ENCODE results near the gene TMEM145.
A peak's percentile ranks its signal among the peaks of the same experiment; 100 is the strongest.

TMEM145 gene

DNA sequence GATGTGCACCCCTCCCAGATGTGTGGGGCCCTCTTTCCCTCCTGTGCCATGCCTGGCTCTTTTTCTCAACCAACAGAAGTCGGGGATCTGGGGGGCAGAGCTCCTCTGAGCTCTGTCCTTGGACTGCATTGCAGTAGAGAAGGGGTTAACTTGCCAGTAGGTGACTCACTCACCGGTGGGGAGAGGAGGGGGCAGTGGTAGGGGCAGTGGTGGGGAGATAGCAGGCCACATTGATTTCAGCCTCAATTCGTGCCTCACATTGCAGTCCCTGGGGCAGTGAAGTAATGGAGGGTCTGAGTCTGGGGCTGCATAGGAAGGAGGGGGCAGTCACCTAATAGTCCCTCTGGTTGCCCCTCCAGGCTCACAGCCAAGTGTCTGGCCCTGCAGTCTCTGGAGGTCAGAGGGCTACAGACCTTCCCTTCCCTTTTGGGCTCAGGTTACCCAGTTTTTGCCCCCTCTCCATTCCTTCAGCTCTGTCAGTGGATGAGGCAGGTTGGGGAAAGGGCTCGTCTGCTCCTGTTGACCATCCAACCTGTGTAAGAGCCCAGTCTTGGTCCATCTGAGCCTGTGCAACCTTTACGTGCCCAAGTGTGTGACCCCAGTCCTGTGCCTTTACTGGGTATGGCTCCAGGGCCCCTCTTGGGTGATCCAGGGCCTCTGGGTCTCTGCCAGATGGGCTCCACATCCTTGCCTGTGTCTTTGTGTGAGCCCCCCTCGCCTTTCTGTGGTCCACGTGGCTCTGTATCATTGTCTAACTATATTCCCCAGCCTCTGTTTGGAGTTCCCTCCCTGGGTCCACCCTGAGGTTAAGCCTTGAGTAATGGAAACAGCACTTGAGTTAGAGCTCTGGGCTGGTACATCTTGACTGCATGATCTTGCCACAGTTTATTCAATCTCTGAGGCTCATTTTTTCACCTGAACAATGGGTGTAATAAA lies 31.0 kb upstream of the TMEM145 start:
- Histone ChIP-seq H3K27me3 (ENCODE audit: low read depth) (no peaks in the 10 kb centered on the region), H3K9me3 (no peaks in the 10 kb centered on the region), H3K36me3 (replicated peaks) (peaks cover 4% of the 10 kb centered on the region), H3K4me1 (peaks cover 35% of the 10 kb centered on the region), H3K4me3 (peak overlapping the region; percentile 73)
- in situ Hi-C loops (cut with MboI; ENCODE audit: low sequenced_read_pairs): no loop called here
- DNase-seq (ENCODE audit: low spot score in 2 of 2): no peak

DNA sequence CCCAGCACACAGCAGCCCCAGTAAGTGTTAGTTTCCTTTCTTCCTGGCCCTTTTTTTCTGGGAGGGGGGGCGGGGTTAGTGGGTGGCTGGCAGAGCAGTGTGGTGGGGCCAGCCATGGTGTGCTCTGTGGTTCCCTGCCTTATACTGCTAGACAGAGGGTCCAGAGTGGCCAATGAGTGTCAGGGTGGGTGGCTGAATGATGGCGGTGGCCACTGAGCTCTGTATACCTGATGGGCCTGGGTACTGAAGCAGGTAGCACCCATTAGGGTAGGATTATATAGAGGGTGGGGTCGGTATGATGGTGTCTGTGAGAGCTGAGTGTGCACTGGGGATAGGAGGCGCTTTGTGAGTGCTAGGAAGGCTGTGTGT lies 30.3 kb upstream of the TMEM145 start:
- peaks cover 11% of the 10 kb centered on the region for H3K36me3 ChIP-seq (replicated peaks)
- H3K4me3 ChIP-seq: no peak overlapping the region; the same call in 1 of the 2 replicates
- no peak for DNase-seq (ENCODE audit: low spot score in 2 of 2)
- in situ Hi-C loops (cut with MboI; ENCODE audit: low sequenced_read_pairs): no loop called here
- peaks cover 35% of the 10 kb centered on the region for H3K4me1 ChIP-seq
- H3K27me3 ChIP-seq (ENCODE audit: low read depth): no peaks in the 10 kb centered on the region
- H3K9me3 ChIP-seq: no peaks in the 10 kb centered on the region

DNA sequence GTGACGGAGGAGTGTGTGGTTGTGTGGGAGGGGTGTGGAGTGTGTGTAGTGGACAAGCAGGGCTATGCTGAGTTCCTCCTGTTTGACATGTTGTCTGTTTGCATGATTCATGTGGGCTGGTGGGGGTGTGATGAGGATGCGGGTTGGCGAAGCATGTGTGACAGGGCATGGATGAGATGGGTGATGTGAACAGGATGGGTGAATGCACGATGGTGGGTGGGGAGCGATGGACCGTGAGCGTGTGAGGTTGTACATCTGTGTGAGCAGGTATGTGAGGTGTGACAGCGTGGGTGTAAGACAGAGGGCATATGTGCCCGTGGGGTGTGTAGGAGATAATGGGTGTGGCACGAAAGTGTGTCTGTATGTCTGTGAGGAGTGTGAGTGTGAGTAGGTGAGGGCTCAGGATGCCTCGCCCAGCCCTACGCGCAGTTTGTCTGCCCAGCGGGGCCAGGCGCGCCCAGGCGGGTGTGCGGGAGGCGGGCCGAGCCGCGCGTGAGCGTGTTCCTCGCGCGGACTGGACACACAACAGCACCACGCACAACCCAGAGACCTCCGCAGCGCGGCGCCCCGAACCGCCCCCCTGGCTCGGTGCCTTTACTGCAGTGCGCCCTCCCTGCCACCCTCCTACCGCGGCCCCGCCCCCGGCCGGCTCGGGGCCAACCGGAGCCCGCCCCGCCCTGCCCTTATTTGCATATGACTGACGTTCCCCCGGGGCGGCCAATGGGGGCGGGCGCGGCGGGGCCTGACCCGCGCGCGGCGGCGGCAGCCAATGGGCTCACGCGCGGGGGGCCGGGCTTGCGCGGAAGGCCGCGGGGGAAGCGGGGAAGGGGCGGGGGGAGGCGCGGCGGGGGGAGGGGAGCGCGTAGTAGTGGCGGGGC lies 29.7 kb upstream of the TMEM145 start:
- no peaks in the 10 kb centered on the region for H3K9me3 ChIP-seq
- in situ Hi-C loops (cut with MboI; ENCODE audit: low sequenced_read_pairs): no loop called here
- H3K27me3 ChIP-seq (ENCODE audit: low read depth): no peaks in the 10 kb centered on the region
- peaks cover 16% of the 10 kb centered on the region for H3K36me3 ChIP-seq (replicated peaks)
- DNase-seq (ENCODE audit: low spot score in 2 of 2): peak; percentile 84 to 95
- peaks cover 35% of the 10 kb centered on the region for H3K4me1 ChIP-seq
- peak overlapping the region; percentile 30 for H3K4me3 ChIP-seq

- Histone ChIP-seq H3K4me3 (no peak overlapping the region), H3K27me3 (ENCODE audit: low read depth) (no peaks in the 10 kb centered on the region), H3K4me1 (peaks cover 35% of the 10 kb centered on the region), H3K9me3 (no peaks in the 10 kb centered on the region), H3K36me3 (replicated peaks) (peaks cover 20% of the 10 kb centered on the region)
- in situ Hi-C loops (cut with MboI; ENCODE audit: low sequenced_read_pairs): no loop called here
- peak; percentile 67 to 88 for DNase-seq (ENCODE audit: low spot score in 2 of 2)
Measured at GRCh38 chr19:42284066-42284501, 29.0 kb upstream of the TMEM145 start.

DNA sequence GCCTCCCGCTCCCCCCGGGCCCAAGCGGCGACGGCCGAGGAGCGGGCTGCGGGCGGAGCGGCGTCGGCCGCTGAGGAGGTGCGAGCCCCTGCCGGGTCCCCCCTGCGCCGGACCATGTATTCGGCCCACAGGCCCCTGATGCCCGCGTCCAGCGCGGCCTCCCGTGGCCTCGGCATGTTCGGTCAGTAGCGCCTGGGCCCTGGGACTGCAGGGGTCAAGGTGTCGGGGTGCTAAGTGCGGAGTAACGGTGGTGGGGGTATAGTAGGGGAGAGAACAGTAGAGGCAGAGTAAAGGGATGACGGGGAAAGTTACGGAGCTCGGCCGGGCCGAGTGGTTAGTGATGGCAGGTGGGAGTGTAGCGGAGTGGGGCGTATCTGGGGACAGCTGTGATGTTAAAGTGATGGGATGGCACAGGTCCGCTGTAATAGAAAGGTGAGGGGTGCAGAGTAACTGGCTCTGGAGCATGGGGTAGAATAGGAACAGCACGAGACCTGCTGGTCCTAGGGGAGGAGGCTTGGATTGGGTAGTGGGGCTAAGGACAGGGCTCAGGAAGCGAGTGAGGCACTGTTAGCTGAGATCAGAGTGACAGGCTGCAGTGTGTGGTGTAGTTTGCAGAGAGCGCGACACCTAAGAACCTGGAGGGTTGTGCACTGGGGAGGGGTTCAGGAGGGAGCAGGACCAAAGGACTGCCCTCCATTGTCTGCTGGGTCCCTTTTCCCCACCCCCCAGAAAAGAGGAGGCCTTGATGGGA lies 28.3 kb upstream of the TMEM145 start:
- in situ Hi-C loops (cut with MboI; ENCODE audit: low sequenced_read_pairs): no loop called here
- Histone ChIP-seq H3K4me3 (peak overlapping the region; percentile 56), H3K9me3 (no peaks in the 10 kb centered on the region), H3K36me3 (replicated peaks) (peaks cover 26% of the 10 kb centered on the region), H3K27me3 (ENCODE audit: low read depth) (no peaks in the 10 kb centered on the region), H3K4me1 (peaks cover 33% of the 10 kb centered on the region)
- DNase-seq (ENCODE audit: low spot score in 2 of 2): peak in 1 of 2 experiments; percentile 43

DNA sequence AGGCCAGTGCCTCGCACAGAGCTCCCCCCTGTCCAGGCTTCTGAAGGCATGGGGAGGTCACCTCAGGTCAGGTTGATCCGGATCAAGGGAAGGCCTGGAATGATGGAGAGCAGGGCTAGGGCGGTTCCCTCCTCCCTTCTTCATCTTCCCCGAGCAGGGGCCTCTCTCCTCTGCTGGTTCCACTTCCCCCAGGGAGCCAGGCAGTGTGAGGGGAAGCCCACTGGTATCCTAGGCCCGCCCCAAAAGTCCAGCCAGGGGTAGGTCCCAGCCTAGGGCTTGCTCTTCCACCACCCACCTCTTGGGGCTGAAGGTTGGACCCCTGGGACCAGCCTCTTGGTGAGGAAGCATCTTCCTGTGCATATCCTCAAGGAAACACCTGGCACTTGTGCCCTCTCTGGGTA lies 27.6 kb upstream of the TMEM145 start:
- no peaks in the 10 kb centered on the region for H3K9me3 ChIP-seq
- in situ Hi-C loops (cut with MboI; ENCODE audit: low sequenced_read_pairs): no loop called here
- H3K27me3 ChIP-seq (ENCODE audit: low read depth): no peaks in the 10 kb centered on the region
- peaks cover 33% of the 10 kb centered on the region for H3K4me1 ChIP-seq
- peak overlapping the region; percentile 56 for H3K4me3 ChIP-seq
- H3K36me3 ChIP-seq (replicated peaks): peaks cover 34% of the 10 kb centered on the region
- DNase-seq (ENCODE audit: low spot score in 2 of 2): no peak

- DNase-seq (ENCODE audit: low spot score in 2 of 2): no peak
- peaks cover 38% of the 10 kb centered on the region for H3K36me3 ChIP-seq (replicated peaks)
- no peak overlapping the region; the same call in 1 of the 2 replicates for H3K4me3 ChIP-seq
- no peaks in the 10 kb centered on the region for H3K9me3 ChIP-seq
- H3K4me1 ChIP-seq: peaks cover 33% of the 10 kb centered on the region
- in situ Hi-C loops (cut with MboI; ENCODE audit: low sequenced_read_pairs): no loop called here
- H3K27me3 ChIP-seq (ENCODE audit: low read depth): no peaks in the 10 kb centered on the region
Measured at GRCh38 chr19:42285988-42286348, 27.1 kb upstream of the TMEM145 start.

DNA sequence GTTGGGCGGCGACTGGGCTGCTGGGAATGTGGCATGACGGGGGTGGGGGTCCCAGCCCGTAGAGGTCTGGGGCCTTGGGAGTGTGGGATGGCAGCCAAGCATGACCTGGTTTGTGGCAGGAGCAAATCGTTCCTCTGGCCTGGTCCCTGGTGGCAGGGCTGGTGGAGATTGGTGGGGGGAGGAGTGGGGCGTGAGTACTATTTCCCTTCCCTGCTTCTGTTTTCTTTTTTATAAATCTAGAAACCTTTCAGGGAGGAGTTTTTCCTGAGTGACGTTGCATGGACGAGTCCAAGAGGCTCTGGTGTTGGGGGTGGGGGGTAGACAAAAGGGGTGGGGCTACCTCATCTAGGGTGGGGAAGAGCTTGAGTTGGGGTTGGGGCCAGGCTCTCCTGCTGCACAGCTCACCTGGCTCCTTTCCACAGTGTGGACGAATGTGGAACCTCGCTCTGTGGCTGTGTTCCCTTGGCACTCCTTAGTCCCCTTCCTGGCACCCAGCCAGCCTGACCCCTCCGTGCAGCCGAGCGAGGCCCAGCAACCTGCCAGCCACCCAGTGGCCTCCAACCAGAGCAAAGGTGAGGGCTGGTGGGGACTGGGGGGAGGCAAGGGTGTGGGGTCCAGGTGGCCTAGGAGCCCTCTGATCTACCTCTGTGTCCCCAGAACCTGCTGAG lies 26.6 kb upstream of the TMEM145 start:
- Histone ChIP-seq H3K27me3 (ENCODE audit: low read depth) (no peaks in the 10 kb centered on the region), H3K4me3 (no peak overlapping the region), H3K9me3 (no peaks in the 10 kb centered on the region), H3K36me3 (replicated peaks) (peaks cover 44% of the 10 kb centered on the region), H3K4me1 (peaks cover 28% of the 10 kb centered on the region)
- in situ Hi-C loops (cut with MboI; ENCODE audit: low sequenced_read_pairs): no loop called here
- no peak for DNase-seq (ENCODE audit: low spot score in 2 of 2)

DNA sequence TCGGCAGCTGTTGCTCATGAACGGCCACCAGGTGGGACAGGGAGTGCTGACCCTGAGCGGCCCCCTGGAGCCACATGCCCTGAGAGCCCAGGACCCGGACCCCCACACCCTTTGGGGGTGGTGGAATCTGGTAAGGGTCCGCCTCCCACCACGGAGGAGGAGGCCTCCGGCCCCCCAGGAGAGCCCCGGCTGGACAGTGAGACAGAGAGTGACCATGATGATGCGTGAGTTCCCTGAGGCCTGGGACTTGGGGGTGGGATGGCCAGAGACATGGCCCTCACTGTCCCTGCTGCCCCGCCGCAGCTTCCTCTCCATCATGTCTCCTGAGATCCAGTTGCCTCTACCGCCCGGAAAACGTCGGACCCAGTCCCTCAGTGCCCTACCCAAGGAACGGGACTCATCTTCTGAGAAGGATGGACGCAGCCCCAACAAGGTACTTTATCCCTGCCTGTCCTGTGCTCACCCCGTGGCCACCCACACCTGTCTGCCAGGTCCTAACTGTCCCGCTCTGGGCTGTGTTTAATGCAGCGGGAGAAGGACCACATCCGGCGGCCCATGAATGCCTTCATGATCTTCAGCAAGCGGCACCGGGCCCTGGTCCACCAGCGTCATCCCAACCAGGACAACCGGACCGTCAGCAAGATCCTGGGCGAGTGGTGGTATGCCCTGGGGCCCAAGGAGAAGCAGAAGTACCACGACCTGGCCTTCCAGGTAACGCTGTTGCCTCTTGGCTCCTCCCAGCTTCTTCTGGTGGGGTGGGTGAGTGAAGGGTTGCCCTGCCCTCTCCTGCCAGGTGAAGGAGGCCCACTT lies 25.9 kb upstream of the TMEM145 start:
- Histone ChIP-seq H3K4me3 (no peak overlapping the region), H3K4me1 (peaks cover 21% of the 10 kb centered on the region), H3K9me3 (no peaks in the 10 kb centered on the region), H3K27me3 (ENCODE audit: low read depth) (no peaks in the 10 kb centered on the region), H3K36me3 (replicated peaks) (peaks cover 51% of the 10 kb centered on the region)
- in situ Hi-C loops (cut with MboI; ENCODE audit: low sequenced_read_pairs): no loop called here
- DNase-seq (ENCODE audit: low spot score in 2 of 2): no peak

DNA sequence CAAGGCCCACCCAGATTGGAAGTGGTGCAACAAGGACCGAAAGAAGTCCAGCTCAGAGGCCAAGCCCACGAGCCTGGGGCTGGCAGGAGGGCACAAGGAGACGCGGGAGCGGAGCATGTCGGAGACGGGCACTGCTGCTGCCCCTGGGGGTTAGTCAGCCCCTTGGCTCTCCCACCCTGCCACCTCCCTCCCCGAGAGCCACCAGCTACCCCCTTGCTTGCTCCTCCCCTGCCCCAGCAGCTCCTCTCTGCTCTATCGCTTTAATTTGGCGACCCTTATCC lies 25.3 kb upstream of the TMEM145 start:
- no peak overlapping the region for H3K4me3 ChIP-seq
- peaks cover 56% of the 10 kb centered on the region for H3K36me3 ChIP-seq (replicated peaks)
- DNase-seq (ENCODE audit: low spot score in 2 of 2): no peak
- H3K4me1 ChIP-seq: peaks cover 19% of the 10 kb centered on the region
- in situ Hi-C loops (cut with MboI; ENCODE audit: low sequenced_read_pairs): no loop called here
- no peaks in the 10 kb centered on the region for H3K9me3 ChIP-seq
- H3K27me3 ChIP-seq (ENCODE audit: low read depth): no peaks in the 10 kb centered on the region

GRCh38 chr19:42288387-42288786 lies 24.7 kb upstream of the TMEM145 start:
- H3K27me3 ChIP-seq (ENCODE audit: low read depth): no peaks in the 10 kb centered on the region
- no peak overlapping the region for H3K4me3 ChIP-seq
- peaks cover 63% of the 10 kb centered on the region for H3K36me3 ChIP-seq (replicated peaks)
- in situ Hi-C loops (cut with MboI; ENCODE audit: low sequenced_read_pairs): no loop called here
- no peak for DNase-seq (ENCODE audit: low spot score in 2 of 2)
- H3K9me3 ChIP-seq: no peaks in the 10 kb centered on the region
- peaks cover 13% of the 10 kb centered on the region for H3K4me1 ChIP-seq

- DNase-seq (ENCODE audit: low spot score in 2 of 2): no peak
- Histone ChIP-seq H3K27me3 (ENCODE audit: low read depth) (no peaks in the 10 kb centered on the region), H3K36me3 (replicated peaks) (peaks cover 68% of the 10 kb centered on the region), H3K4me3 (no peak overlapping the region), H3K9me3 (no peaks in the 10 kb centered on the region), H3K4me1 (peaks cover 12% of the 10 kb centered on the region)
- in situ Hi-C loops (cut with MboI; ENCODE audit: low sequenced_read_pairs): no loop called here
Measured at GRCh38 chr19:42288881-42289555, 24.1 kb upstream of the TMEM145 start.
